ENCODE results near the gene GTSF1L. TPM values are rescaled to one million over a fixed set of nuclear protein-coding genes. Genes with fewer than 3 reads are reported as not detected.

The GTSF1L gene
- total RNA-seq, 3 donors from 2014 or later, result not detected

GRCh38 chr20:43702502-43702901 is 24.3 kb downstream of the GTSF1L start:
- Histone ChIP-seq H3K4me1 (no peaks in the 10 kb centered on the region), H3K36me3 (no peaks in the 10 kb centered on the region), H3K4me3 (no peak overlapping the region), H3K27me3 (no peaks in the 10 kb centered on the region), H3K27ac (no peak overlapping the region), H3K9me3 (no peaks in the 10 kb centered on the region)
- intact Hi-C loops (cut with DNase I; ENCODE audit: low total_unique reads), result no loop called here
- no peak for TF ChIP-seq POLR2AphosphoS5 (IDR thresholded peaks at IDR 0.05)
- TF ChIP-seq CTCF (IDR thresholded peaks at IDR 0.05), result no peak
- no peak for TF ChIP-seq POLR2A (IDR thresholded peaks at IDR 0.05)
- no peak for DNase-seq (ENCODE audit: low spot score in 2 of 2)

GRCh38 chr20:43700627-43701026 is 26.2 kb downstream of the GTSF1L start:
- Histone ChIP-seq H3K27ac (no peak overlapping the region), H3K27me3 (no peaks in the 10 kb centered on the region), H3K9me3 (no peaks in the 10 kb centered on the region), H3K36me3 (no peaks in the 10 kb centered on the region), H3K4me1 (no peaks in the 10 kb centered on the region), H3K4me3 (no peak overlapping the region)
- TF ChIP-seq POLR2A (IDR thresholded peaks at IDR 0.05) (no peak), CTCF (IDR thresholded peaks at IDR 0.05) (no peak), POLR2AphosphoS5 (IDR thresholded peaks at IDR 0.05) (no peak)
- no peak for DNase-seq (ENCODE audit: low spot score in 2 of 2)
- intact Hi-C loops (cut with DNase I; ENCODE audit: low total_unique reads), result no loop called here

- no peak for TF ChIP-seq CTCF (IDR thresholded peaks at IDR 0.05)
- TF ChIP-seq POLR2A (IDR thresholded peaks at IDR 0.05), result no peak
- no peak for TF ChIP-seq POLR2AphosphoS5 (IDR thresholded peaks at IDR 0.05)
- no peak for DNase-seq (ENCODE audit: low spot score in 2 of 2)
- Histone ChIP-seq H3K36me3 (no peaks in the 10 kb centered on the region), H3K4me1 (no peaks in the 10 kb centered on the region), H3K27me3 (no peaks in the 10 kb centered on the region), H3K27ac (no peak overlapping the region), H3K9me3 (no peaks in the 10 kb centered on the region), H3K4me3 (no peak overlapping the region)
- intact Hi-C loops (cut with DNase I; ENCODE audit: low total_unique reads), result no loop called here
Observed at GRCh38 chr20:43699941-43700565, 26.7 kb downstream of the GTSF1L start.

- Histone ChIP-seq H3K4me3 (no peak overlapping the region), H3K36me3 (no peaks in the 10 kb centered on the region), H3K4me1 (no peaks in the 10 kb centered on the region), H3K27ac (no peak overlapping the region), H3K27me3 (no peaks in the 10 kb centered on the region), H3K9me3 (no peaks in the 10 kb centered on the region)
- TF ChIP-seq POLR2A (IDR thresholded peaks at IDR 0.05), result no peak
- intact Hi-C loops (cut with DNase I; ENCODE audit: low total_unique reads), result loop anchor here (2.0 kb wide), 1 partner anchor 41 kb away; no protein-coding TSS in a partner anchor
- DNase-seq (ENCODE audit: low spot score in 2 of 2), result no peak
Observed at GRCh38 chr20:43695571-43695970, 31.2 kb downstream of the GTSF1L start.

GRCh38 chr20:43694763-43695162 is 32.0 kb downstream of the GTSF1L start:
- no peaks in the 10 kb centered on the region for H3K27me3 ChIP-seq
- no peak overlapping the region for H3K4me3 ChIP-seq
- no peak overlapping the region for H3K27ac ChIP-seq
- TF ChIP-seq POLR2AphosphoS5 (IDR thresholded peaks at IDR 0.05) (no peak), CTCF (IDR thresholded peaks at IDR 0.05) (no peak), POLR2A (IDR thresholded peaks at IDR 0.05) (no peak)
- H3K4me1 ChIP-seq, result no peaks in the 10 kb centered on the region
- intact Hi-C loops (cut with DNase I; ENCODE audit: low total_unique reads), result loop anchor here (2.0 kb wide), 1 partner anchor 42 kb away; no protein-coding TSS in a partner anchor
- DNase-seq (ENCODE audit: low spot score in 2 of 2), result no peak
- H3K36me3 ChIP-seq, result no peaks in the 10 kb centered on the region
- no peaks in the 10 kb centered on the region for H3K9me3 ChIP-seq

All from breast epithelium (tissue), 4 donors.